Stimulated activated CD4-positive, alpha-beta T cell treated with anti-CD3 and anti-CD28 coated beads, Interleukin-2, amount 100 ng/mL, for 24 hours (primary cell): ENCODE results near the gene FSD1.

ENCODE experiments used
- DNase-seq, 2 donors: peaks; one replicate each; pipeline ENCODE4 v3.0.0-alpha.2; 2020

The FSD1 gene

GRCh38 chr19:4366666-4367335 is 62.4 kb downstream of the FSD1 start:
- no peak for DNase-seq

- DNase-seq, result no peak
These were observed 62.9 kb downstream of the FSD1 start for GRCh38 chr19:4367336-4367723.

DNA sequence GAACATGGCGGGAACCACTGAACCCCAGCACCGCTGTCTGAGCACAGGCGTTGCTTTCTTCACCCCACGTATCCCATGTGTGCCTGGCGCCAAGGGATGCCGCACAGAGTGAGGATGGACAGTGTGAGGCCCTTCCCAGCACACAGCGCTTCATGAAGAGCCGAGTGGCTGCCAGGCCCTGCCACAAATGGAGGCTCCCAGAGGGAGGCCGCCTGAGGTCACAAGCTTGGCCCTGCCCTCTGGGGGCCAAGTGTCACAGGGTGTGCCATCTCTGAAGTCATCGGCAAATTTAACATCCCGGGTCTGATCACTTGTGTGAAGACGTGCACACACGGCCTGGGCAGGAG is 63.4 kb downstream of the FSD1 start:
- no peak for DNase-seq

GRCh38 chr19:4368128-4368820 is 63.9 kb downstream of the FSD1 start:
- DNase-seq, result no peak

DNA sequence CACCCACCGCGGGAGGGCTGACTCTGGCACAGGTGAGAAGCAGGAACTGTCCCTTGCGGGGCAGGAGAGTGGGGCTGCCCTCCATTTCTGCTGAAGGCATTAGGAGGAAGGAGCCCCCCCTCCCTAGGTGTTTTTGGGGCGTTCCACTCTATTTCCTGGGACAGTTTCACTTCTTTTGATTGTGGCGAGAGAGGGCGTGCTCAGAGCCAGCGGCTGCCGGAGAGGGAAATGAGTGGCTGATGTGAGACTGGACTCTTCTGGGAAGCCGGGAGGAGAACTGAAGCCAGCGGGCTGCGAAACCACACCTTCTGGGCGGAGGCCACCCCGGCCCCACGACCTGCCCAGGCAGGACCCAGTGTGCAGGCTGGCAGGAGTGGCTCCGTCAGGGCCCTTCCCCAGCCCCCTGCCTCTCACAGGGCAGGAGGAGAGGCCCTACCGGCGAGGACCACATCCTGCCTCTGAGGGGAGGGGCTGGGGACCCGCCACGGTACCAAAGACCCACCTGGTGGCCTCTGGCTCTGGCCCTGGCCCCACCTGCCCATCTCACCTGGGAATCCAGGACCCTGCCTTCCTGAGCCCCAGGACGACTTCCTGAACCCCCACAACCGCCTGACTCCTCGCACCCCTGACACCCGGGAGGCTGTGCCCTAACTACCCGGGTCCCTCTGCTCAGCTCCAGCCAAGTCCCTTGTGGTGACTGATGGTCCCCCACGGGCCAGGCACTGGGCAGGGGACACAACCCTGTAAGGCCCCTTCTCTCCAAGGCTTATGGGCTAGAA is 64.9 kb downstream of the FSD1 start:
- peak; percentile 65 to 76 for DNase-seq

DNA sequence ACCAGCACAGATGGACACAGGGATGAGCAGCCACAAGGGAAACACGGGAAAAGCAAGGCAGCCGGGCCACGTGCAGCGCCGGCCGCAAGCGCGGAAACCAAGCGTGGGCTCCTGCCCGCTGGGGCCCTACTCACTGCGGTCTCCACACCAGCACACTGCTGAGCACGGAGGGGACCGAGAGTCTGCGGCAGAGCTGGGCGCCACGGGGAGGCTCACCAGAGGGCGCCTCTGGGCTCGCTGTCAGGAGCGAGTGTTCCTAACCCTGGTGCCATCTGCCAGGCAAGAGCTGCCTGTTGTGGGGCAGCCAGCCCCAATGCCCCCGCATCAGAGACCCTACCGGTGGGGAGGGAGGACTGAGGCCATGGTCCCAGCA is 65.5 kb downstream of the FSD1 start:
- peak; percentile 79 to 84 for DNase-seq

DNA sequence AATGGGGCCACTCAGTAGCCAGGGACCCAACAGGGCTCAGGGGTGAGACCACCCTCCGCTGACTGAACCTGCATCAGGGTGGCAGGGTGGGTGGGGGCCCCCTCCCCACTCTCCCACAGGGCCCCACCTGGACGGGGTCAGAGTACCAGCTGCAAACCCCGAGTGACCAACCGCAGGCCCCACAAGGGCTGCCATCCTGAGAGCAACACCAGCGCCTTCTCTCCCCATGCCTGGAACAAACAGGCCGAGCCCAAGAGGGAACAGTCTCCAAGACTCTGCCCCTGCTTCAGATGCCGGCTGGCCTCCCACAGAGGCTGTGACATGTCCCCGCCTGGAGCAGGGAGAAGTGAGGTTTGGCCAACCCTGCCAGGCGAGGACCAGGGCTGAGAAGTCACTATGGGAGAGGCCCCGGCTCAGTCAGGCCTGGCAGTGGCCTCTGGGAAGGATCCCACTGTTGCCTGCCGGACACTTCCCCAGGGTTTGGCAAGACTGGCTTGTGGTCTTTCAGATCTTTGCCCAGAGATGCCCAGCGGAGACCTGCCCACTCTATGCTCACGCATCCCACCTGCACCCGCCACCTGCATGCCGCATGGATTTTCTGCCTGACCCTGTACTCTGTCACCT is 66.1 kb downstream of the FSD1 start:
- DNase-seq, result no peak

DNA sequence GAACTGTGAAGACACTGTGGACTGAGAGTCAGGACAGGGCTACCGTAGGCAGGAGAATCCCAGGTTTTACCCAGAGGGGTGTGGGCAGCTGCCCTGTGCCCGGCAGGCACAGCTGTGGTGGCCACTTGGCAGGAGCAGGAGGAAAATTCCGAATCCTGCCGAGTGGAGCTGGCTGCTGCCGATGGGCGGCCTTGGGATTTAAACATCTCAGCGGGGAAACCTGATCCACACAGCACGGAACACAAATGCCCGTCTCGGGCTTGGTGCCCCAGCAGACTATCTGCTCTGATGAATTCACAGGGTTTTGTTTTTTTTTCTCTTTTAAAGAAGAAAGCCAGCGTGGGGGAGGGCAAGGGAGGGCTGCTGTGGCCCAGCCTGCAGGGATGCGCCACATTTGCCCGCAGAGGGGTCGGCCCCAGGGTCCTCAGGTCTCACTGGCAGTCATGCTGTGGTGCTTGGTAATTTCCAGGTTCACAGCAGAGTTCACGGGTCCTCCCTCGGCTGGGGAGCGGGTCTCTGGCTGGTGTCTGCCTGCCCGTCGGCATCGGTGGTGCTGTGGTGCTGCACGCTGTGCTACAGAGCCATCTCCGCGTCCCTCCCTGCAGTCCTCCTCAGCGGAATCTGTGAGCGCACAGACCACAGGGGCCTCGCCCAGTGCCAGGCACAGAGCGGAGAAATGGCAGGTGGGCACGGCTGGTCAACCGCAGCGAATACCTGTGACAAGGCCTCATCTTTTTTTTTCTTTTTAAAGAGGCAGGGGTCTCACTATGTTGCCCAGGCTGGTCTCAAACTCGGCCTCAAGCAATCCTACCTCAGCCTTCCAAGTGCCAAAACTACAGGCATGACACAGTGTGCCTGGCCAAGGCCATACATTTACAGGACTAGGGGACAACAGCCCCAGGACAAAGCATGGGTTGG is 67.1 kb downstream of the FSD1 start:
- DNase-seq, result no peak

DNA sequence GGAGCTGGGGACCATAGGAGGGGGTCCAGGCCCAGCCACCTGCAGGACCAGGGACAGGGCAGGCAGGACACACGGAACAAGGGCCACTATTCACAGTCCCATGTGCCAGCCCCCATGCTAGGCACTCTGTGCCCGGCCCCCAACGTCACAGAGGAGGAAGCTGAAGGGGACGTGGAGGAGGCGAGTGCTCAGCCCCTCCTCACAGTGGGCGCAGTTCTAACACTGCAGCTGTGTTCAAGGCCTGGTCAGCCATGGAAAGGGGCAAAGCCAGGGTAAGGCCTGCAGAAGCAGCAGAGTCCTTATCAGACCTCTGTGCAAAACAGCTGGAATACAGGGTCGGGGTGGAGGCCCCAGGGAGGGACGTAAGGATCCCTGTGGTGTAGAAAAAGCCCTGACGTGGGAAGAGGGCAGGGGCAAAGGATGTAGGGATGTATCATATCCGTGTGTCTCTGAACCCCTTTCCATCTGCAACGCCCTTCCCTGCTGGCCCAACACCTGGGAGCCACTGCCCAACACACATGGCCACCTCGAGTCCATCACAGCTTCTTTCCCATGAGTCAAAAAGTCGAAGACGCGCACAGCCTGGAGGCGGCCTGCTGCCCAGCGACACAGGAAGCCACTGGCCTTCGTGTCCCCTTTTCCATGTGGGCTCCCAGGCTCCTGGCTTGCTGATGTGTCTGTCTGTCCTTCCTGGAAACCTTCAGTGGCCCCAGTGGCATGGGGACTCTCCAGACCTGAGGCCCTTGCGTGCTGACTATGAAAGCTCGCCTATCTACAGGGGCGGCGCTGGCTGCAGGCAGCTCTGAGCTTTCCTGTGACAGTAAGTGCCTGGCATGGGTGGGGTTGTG is 68.0 kb downstream of the FSD1 start:
- DNase-seq, result no peak

- no peak for DNase-seq
These were observed 68.6 kb downstream of the FSD1 start for GRCh38 chr19:4373013-4373367.
